AG04450 (cell line): Measurements from ENCODE around the gene SLC34A1. TPM values are rescaled to one million over a fixed set of nuclear protein-coding genes. Genes with fewer than 3 reads are reported as not detected.
"Not testable (repeated sequence)": the region's sequence is repeated elsewhere in the genome, so short reads cannot be mapped to it uniquely, and the experiment has no call there.

Experiments used
- CTCF ChIA-PET: fragments of 300-600, 350-600 bp; formaldehyde crosslinking; extraction: SDS; loops from one replicate; lab custom pipeline; 2022; ENCODE audit warnings: antibody characterized with exemption, inconsistent platforms; lab: Charles Lee
- POLR2A ChIA-PET: fragments of 350-600 bp; formaldehyde crosslinking; extraction: SDS; loops from one replicate; lab custom pipeline; 2021; ENCODE audit warnings: antibody characterized with exemption, inconsistent platforms; lab: Yijun Ruan, JAX
- DNase-seq: peaks from one replicate; pipeline ENCODE4 v3.0.0-alpha.2; 2011; ENCODE audit warnings: low read depth, low spot score
- H3K27ac ChIP-seq: one replicate; pipeline ENCODE4 v1.5.1; 2012; ENCODE audit warnings: low read depth, low read length, control low read depth
- H3K27me3 ChIP-seq: one replicate; pipeline ENCODE4 v1.6.0; 2012; ENCODE audit warnings: low read length; ENCODE audit not compliant: control insufficient read depth, insufficient read depth
- H3K4me3 ChIP-seq: 2 replicates; pipeline ENCODE4 v1.5.1; 2011; ENCODE audit warnings: mild to moderate bottlenecking, low read depth, low read length, control low read depth
- H3K9me3 ChIP-seq: 2 replicates; pipeline ENCODE4 v1.5.1; 2012; ENCODE audit warnings: low read length; ENCODE audit not compliant: control insufficient read depth, insufficient read depth
- polyA plus RNA-seq: library from polyadenylated mRNA; depleted of rRNA; stranded (reverse); fragments of >200 nt; gene quantifications from 2 replicates; pipeline ENCODE4 v1.2.3, GENCODE V29; 2011
- TF ChIP-seq, protein P1 (sequence below): IDR thresholded peaks from 2 replicates; pipeline ENCODE4 v1.5.1; 2011; ENCODE audit warnings: low read depth, low read length, control low read depth, inconsistent platforms

The SLC34A1 gene
- polyA plus RNA-seq, 1 experiment = not detected

DNA sequence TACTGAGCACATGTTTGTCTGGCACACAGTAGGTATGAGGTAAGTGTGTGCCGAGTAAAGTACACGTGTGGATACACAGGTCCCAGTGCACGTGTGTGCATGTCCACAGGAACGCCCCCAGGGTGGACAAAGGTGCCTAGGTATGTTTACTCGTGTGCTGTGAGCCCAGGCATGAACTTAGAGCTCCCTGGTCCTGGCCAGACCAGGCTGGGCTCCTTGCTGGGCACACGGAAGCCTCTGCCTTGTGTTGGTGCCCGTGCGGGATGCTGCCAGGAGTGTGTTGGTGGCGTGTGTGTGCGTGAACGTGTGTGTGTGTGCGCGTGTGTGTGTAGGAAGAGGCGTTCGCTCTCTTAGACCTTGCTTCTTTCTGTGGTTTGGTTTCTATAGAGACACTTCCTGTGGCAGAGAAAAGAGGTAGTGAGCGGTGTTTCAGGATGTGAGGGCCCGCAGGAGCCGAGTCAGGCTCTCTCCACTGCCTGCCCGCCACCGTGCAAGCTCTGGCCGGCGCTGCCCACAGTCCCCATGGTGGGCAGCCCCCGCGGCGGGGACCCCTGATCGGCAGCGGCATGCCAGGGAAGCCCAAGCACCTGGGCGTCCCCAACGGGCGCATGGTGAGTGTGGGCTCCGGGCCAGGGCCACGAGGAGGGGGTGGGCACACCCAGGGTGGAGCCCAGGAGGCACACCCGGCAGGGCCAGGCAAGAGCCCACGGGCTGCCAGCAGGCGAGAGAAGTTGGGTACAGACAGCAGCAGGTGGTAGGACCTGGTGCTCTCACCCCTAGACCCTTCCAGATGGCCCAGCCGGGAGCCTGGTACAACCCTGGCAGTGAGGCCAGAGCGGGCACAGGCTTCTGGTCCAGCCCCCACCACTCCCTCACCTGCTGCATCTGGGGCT, 26.5 kb upstream of the SLC34A1 start, which contains the start of gene RGS14:
Gene RGS14, plus strand, starts transcription at position 466 of the 893 bp plus-strand sequence. Its CDS starts 101 bp downstream, at position 567.
- ChIA-PET POLR2A (interaction anchor here (1.0 kb wide), 1 partner anchor 21 kb away, joined by 3 read pairs; no protein-coding TSS in a partner anchor), CTCF (interaction anchor here (1.0 kb wide), 1 partner anchor 46 kb away, joined by 4 read pairs; no protein-coding TSS in a partner anchor)
- TF ChIP-seq, protein P1, sequence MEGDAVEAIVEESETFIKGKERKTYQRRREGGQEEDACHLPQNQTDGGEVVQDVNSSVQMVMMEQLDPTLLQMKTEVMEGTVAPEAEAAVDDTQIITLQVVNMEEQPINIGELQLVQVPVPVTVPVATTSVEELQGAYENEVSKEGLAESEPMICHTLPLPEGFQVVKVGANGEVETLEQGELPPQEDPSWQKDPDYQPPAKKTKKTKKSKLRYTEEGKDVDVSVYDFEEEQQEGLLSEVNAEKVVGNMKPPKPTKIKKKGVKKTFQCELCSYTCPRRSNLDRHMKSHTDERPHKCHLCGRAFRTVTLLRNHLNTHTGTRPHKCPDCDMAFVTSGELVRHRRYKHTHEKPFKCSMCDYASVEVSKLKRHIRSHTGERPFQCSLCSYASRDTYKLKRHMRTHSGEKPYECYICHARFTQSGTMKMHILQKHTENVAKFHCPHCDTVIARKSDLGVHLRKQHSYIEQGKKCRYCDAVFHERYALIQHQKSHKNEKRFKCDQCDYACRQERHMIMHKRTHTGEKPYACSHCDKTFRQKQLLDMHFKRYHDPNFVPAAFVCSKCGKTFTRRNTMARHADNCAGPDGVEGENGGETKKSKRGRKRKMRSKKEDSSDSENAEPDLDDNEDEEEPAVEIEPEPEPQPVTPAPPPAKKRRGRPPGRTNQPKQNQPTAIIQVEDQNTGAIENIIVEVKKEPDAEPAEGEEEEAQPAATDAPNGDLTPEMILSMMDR = no peak
- Histone ChIP-seq H3K27ac (no peak within 1 kb of the TSS), H3K4me3 (no peak within 1 kb of the TSS), H3K9me3 (no peaks in the 10 kb centered on the region; the same call in 1 of the 2 replicates), H3K27me3 (peaks cover 15% of the 10 kb centered on the region)
- no peak for DNase-seq

GRCh38 chr5:177358370-177358819, 25.8 kb upstream of the SLC34A1 start:
- POLR2A ChIA-PET = interaction anchor here (1.0 kb wide), 1 partner anchor 21 kb away, joined by 3 read pairs; no protein-coding TSS in a partner anchor
- Histone ChIP-seq H3K4me3 (no peak overlapping the region), H3K9me3 (no peaks in the 10 kb centered on the region; the same call in 1 of the 2 replicates), H3K27ac (no peak overlapping the region), H3K27me3 (peaks cover 15% of the 10 kb centered on the region)
- DNase-seq = no peak
- TF ChIP-seq, protein P1 = no peak
- CTCF ChIA-PET = interaction anchor here (1.1 kb wide), 1 partner anchor 11 kb away, joined by 3 read pairs; no protein-coding TSS in a partner anchor

GRCh38 chr5:177359451-177359851, 24.8 kb upstream of the SLC34A1 start:
- H3K9me3 ChIP-seq = no peaks in the 10 kb centered on the region; the same call in 1 of the 2 replicates
- DNase-seq = no peak
- no peak overlapping the region for H3K27ac ChIP-seq
- H3K27me3 ChIP-seq = peaks cover 15% of the 10 kb centered on the region
- POLR2A ChIA-PET = interaction anchor here (0.7 to 1.4 kb wide), 2 partner anchors 7 to 11 kb away, joined by 3 to 6 read pairs; partner anchors contain the start of gene LMAN2
- TF ChIP-seq, protein P1 = no peak
- CTCF ChIA-PET = interaction anchor here (1.1 kb wide), 1 partner anchor 10 kb away, joined by 3 read pairs; no protein-coding TSS in a partner anchor
- no peak overlapping the region for H3K4me3 ChIP-seq

GRCh38 chr5:177359860-177360259, 24.4 kb upstream of the SLC34A1 start:
- TF ChIP-seq, protein P1 = no peak
- CTCF ChIA-PET = no interaction called here
- H3K27me3 ChIP-seq = peaks cover 15% of the 10 kb centered on the region
- POLR2A ChIA-PET = interaction anchor here (0.6 to 1.4 kb wide), 3 partner anchors 8 to 15 kb away, joined by 3 to 6 read pairs (median 3); partner anchors contain the start of gene LMAN2
- no peak for DNase-seq
- no peak overlapping the region for H3K27ac ChIP-seq
- no peaks in the 10 kb centered on the region; the same call in 1 of the 2 replicates for H3K9me3 ChIP-seq
- H3K4me3 ChIP-seq = no peak overlapping the region

DNA sequence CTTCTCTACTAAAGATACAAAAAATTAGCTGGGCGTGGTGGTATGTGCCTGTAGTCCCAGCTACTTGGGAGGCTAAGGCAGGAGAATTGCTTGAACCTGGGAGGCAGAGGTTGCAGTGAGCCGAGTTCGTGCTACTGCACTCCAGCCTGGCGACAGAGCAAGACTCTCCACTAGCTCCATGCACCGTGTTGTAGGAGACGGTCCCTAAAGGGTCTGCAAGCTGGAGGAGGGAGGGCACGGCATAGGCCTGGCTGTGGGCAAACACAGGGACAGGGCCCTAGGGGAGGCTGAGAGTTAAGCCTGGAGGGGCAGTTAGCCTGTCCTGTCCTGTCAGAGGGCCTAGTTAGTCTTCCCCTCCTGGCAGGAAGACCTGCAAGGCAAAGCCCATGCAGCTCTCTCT, 23.5 kb upstream of the SLC34A1 start:
- CTCF ChIA-PET = interaction anchor here (0.8 kb wide), 1 partner anchor 8 kb away, joined by 3 read pairs; no protein-coding TSS in a partner anchor
- not testable (repeated sequence) for H3K9me3 ChIP-seq, H3K4me3 ChIP-seq, H3K27ac ChIP-seq, DNase-seq
- POLR2A ChIA-PET = interaction anchor here (0.6 to 1.4 kb wide), 2 partner anchors 9 to 138 kb away, joined by 6 read pairs; partner anchors contain the start of gene LMAN2
- H3K27me3 ChIP-seq = peaks cover 13% of the 10 kb centered on the region
